ENCODE results near the gene GALNT7. TPM values are rescaled to one million over a fixed set of nuclear protein-coding genes. Genes with fewer than 3 reads are reported as not detected.

Gene GALNT7
- total and polyA plus RNA-seq, 2 of the 13 experiments (the other 11 are each of a cell fraction or from before 2014, with no cell fraction given) = 0.08 to 0.13 TPM

GRCh38 chr4:173370477-173371291, 202.1 kb downstream of the GALNT7 start, which contains the start of gene SAP30 (continued):
- TF ChIP-seq ZNF18 (CRISPR knock-in tag; IDR thresholded peaks at IDR 0.05; ENCODE audit: insufficient replicate concordance) (peak; percentile 57), NFRKB (IDR thresholded peaks at IDR 0.05) (no peak), ZNF737 (CRISPR knock-in tag; IDR thresholded peaks at IDR 0.05; ENCODE audit: borderline replicate concordance) (no peak), ZFP90 (CRISPR knock-in tag; IDR thresholded peaks at IDR 0.05; ENCODE audit: borderline replicate concordance) (0 out of 2 replicates have a peak, but pooled peaks have one; percentile 32), SAFB2 (CRISPR knock-in tag; IDR thresholded peaks at IDR 0.05; ENCODE audit: borderline replicate concordance, low read depth) (no peak; the same call in 1 of the 2 replicates), SRSF1 (optimal IDR thresholded peaks at IDR 0.05; ENCODE audit: low read depth, low read length) (no peak), PHF8 (CRISPR knock-in tag; IDR thresholded peaks at IDR 0.05) (peak; percentile 86), ZNF205 (CRISPR knock-in tag; IDR thresholded peaks at IDR 0.05) (no peak), ZNF691 (CRISPR knock-in tag; IDR thresholded peaks at IDR 0.05; ENCODE audit: borderline replicate concordance, low read depth) (peak; percentile 36; the same call in 1 of the 2 replicates), MYNN (CRISPR knock-in tag; IDR thresholded peaks at IDR 0.05; ENCODE audit: low read depth) (0 out of 2 replicates have a peak, but pooled peaks have one; percentile 37), MIXL1 (CRISPR knock-in tag; IDR thresholded peaks at IDR 0.05) (peak; percentile 37; the same call in 1 of the 2 replicates), RARG (CRISPR knock-in tag; IDR thresholded peaks at IDR 0.05; ENCODE audit: low read depth) (no peak), YEATS4 (CRISPR knock-in tag; IDR thresholded peaks at IDR 0.05; ENCODE audit: borderline replicate concordance) (0 out of 2 replicates have a peak, but pooled peaks have one; percentile 35), ZBTB43 (CRISPR knock-in tag; conservative IDR thresholded peaks at IDR 0.05) (no peak), ZNF768 (CRISPR knock-in tag; IDR thresholded peaks at IDR 0.05) (peak; percentile 76), ZNF704 (CRISPR knock-in tag; IDR thresholded peaks at IDR 0.05; ENCODE audit: borderline replicate concordance) (no peak; the same call in 1 of the 2 replicates), ZNF33B (CRISPR knock-in tag; IDR thresholded peaks at IDR 0.05) (no peak), GPN1 (CRISPR knock-in tag; IDR thresholded peaks at IDR 0.05; ENCODE audit: borderline replicate concordance) (no peak), ZNF350 (CRISPR knock-in tag; IDR thresholded peaks at IDR 0.05; ENCODE audit: borderline replicate concordance, low read depth) (peak; percentile 54; the same call in 1 of the 2 replicates), TMF1 (CRISPR knock-in tag; IDR thresholded peaks at IDR 0.05; ENCODE audit: low read depth) (0 out of 2 replicates have a peak, but pooled peaks have one; percentile 16), ZNF225 (CRISPR knock-in tag; IDR thresholded peaks at IDR 0.05) (no peak), TEAD3 (CRISPR knock-in tag; optimal IDR thresholded peaks at IDR 0.05; ENCODE audit: borderline replicate concordance) (peak; percentile 45), KDM5B (CRISPR knock-in tag; IDR thresholded peaks at IDR 0.05; ENCODE audit: borderline replicate concordance) (peak; percentile 72; the same call in 1 of the 2 replicates), ZNF549 (CRISPR knock-in tag; IDR thresholded peaks at IDR 0.05) (no peak), ZNF777 (CRISPR knock-in tag; IDR thresholded peaks at IDR 0.05) (peak; percentile 59), NCOR1 (IDR thresholded peaks at IDR 0.05; ENCODE audit: borderline replicate concordance, low read length) (no peak)

Measured in HepG2 (cell line).